ENCODE results near the gene SH2D4B.

- TF ChIP-seq POLR2A (IDR thresholded peaks at IDR 0.05) = no peak
- TF ChIP-seq CTCF (IDR thresholded peaks at IDR 0.05) = no peak
- TF ChIP-seq POLR2AphosphoS5 (IDR thresholded peaks at IDR 0.05) = no peak
- TF ChIP-seq EP300 (IDR thresholded peaks at IDR 0.05) = no peak
Observed at GRCh38 chr10:80542652-80543318, 5.1 kb downstream of the SH2D4B start.
